Measurements from ENCODE around the gene HSPA12B.

HSPA12B gene

DNA sequence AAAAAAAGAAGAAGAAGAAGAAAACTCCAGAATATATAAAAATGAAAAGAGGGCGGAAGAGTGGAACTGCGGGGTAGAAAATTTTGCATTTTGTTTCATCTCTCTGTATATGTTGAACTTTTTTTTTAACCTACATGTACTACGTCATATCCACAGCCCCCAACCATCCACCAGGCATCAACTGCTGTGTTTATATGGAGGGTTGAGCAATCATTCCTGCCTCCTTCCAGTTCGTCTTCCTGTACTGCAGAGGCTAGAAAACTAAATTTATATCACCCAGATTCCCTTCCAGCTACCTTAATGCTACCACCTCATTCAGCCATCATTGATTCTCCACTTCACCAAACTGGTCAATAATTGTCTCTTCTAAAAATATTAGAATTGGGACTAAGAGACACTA, 10.6 kb upstream of the HSPA12B start:
- no peaks in the 10 kb centered on the region for H3K4me1 ChIP-seq (ENCODE audit: control insufficient read depth, insufficient read depth, low read length)
- no peak overlapping the region for H3K9ac ChIP-seq (ENCODE audit: low read length)
- H3K27me3 ChIP-seq (ENCODE audit: control insufficient read depth, insufficient read depth, low read length) = no peaks in the 10 kb centered on the region
- H3K36me3 ChIP-seq (ENCODE audit: control insufficient read depth, insufficient read depth, low read length) = no peaks in the 10 kb centered on the region
- H3K9me3 ChIP-seq (ENCODE audit: control insufficient read depth, low read length) = no peaks in the 10 kb centered on the region
- no peak overlapping the region for H3K4me3 ChIP-seq (ENCODE audit: low read length)

DNA sequence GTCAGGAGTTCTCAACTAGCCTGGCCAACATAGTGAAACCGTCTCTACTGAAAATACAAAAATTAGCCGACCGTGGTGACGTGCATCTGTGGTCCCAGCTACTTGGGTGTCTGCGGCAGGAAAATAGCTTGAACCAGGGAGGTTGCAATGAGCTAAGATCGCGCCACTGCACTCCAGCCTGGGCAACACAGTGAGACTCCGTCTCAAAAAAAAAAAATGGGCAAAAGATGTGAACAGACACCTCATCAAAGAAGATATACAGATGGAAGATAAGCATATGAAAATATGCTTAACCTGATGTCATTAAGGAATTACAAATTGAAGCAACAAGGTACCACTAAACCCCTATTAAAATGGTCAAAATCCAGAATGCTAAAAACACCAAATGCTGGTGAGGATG, 9.2 kb upstream of the HSPA12B start:
- H3K27me3 ChIP-seq (ENCODE audit: control insufficient read depth, insufficient read depth, low read length) = no peaks in the 10 kb centered on the region
- H3K4me3 ChIP-seq (ENCODE audit: low read length) = no peak overlapping the region
- H3K9me3 ChIP-seq (ENCODE audit: control insufficient read depth, low read length) = no peaks in the 10 kb centered on the region
- H3K4me1 ChIP-seq (ENCODE audit: control insufficient read depth, insufficient read depth, low read length) = no peaks in the 10 kb centered on the region
- no peak overlapping the region for H3K9ac ChIP-seq (ENCODE audit: low read length)
- no peaks in the 10 kb centered on the region for H3K36me3 ChIP-seq (ENCODE audit: control insufficient read depth, insufficient read depth, low read length)

DNA sequence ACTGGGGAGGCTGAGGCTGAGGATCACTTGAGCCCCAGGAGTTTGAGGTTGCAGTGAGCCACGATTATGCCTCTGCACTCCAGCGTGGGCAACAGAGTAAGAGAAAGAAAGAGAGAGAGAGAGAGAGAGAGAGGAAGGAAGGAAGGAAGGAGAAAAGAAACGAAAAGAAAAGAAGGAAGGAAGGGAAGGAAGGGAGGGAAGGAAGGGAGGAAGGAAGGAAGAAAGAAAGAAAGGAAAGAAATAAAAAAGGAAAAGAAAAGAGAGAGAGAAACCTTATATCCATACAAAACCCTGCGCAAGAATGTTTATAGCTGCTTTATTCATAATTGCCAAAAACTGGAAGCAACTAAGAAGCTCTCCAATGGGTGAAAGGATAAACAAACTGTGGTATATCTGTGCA, 8.1 kb upstream of the HSPA12B start:
- Histone ChIP-seq H3K4me1 (ENCODE audit: control insufficient read depth, insufficient read depth, low read length) (no peaks in the 10 kb centered on the region), H3K9me3 (ENCODE audit: control insufficient read depth, low read length) (no peaks in the 10 kb centered on the region), H3K9ac (ENCODE audit: low read length) (no peak overlapping the region), H3K4me3 (ENCODE audit: low read length) (no peak overlapping the region), H3K36me3 (ENCODE audit: control insufficient read depth, insufficient read depth, low read length) (no peaks in the 10 kb centered on the region), H3K27me3 (ENCODE audit: control insufficient read depth, insufficient read depth, low read length) (peaks cover 3% of the 10 kb centered on the region)

DNA sequence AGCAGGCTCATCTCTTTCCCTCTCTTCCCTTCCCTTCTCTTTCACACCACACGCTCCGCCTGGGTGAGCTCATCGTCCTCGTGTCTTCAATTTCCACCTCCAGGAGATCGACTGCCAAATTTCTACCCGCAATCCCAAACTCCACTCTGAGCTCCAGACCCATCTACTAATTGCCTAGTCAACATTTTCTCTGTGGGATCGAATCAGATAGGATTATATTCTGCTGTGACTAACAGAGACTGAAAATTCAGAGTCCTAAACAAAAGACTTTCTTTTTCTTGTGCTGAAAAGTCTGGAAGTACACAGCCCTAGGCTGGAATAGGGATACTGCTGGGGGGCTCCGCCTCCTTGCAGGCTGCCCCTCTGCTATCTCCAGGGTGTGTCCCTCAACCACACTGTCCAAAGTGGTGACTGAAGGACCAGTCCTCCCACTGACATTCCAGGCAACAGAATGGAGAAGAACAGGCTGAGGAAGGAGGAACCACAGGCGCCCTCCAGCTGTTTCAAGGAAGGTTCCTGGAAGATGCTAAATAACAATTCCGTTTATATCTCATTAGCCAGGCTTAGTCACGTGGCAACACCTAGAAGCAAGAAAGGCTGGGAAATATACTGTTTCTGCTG, 5.0 kb upstream of the HSPA12B start:
- H3K9me3 ChIP-seq (ENCODE audit: control insufficient read depth, low read length) = no peaks in the 10 kb centered on the region
- H3K36me3 ChIP-seq (ENCODE audit: control insufficient read depth, insufficient read depth, low read length) = no peaks in the 10 kb centered on the region
- H3K4me1 ChIP-seq (ENCODE audit: control insufficient read depth, insufficient read depth, low read length) = no peaks in the 10 kb centered on the region
- no peak overlapping the region for H3K9ac ChIP-seq (ENCODE audit: low read length)
- peaks cover 12% of the 10 kb centered on the region for H3K27me3 ChIP-seq (ENCODE audit: control insufficient read depth, insufficient read depth, low read length)
- no peak overlapping the region for H3K4me3 ChIP-seq (ENCODE audit: low read length)

DNA sequence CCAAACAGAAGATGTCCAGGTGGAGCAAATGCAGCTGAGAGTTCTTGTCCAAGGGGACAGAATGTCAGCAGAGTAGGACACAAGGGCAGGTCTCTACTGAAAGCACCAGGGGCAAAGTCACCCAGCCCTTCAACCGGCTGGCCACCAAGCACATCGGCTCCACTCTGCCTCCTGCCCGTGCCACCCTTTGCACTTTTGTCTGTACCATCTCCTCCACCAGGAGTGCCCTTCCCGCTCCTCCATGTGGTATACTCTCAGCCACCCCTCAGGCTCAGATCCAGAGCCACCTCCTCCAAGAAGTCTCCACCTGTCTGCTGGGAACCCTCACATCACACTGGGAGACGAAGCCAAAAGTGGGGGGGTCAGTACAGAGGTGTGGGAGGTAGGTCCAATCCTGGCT, 4.1 kb upstream of the HSPA12B start:
- Histone ChIP-seq H3K4me1 (ENCODE audit: control insufficient read depth, insufficient read depth, low read length) (peaks cover 7% of the 10 kb centered on the region), H3K4me3 (ENCODE audit: low read length) (no peak overlapping the region), H3K27me3 (ENCODE audit: control insufficient read depth, insufficient read depth, low read length) (peaks cover 20% of the 10 kb centered on the region), H3K9me3 (ENCODE audit: control insufficient read depth, low read length) (no peaks in the 10 kb centered on the region), H3K36me3 (ENCODE audit: control insufficient read depth, insufficient read depth, low read length) (no peaks in the 10 kb centered on the region), H3K9ac (ENCODE audit: low read length) (no peak overlapping the region)

DNA sequence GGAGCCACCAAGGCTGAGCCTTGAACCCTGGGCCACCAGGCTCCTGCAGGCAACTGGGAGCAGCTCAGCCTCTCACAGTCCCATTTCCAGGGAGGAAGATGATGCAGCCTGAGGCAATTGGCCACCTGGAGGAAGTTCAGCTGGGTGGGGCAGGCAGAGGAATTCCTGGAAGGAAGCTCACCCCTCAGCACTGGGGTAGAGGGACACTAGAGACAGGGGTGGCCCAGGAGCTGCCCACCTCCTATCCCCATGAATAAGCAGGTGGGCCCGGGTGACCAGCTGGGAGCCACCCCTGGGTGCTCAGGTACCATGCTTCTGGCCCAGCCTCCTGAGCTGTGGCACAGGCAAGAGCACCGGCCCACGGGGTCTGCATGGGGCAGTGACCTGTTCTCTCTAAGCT, 3.6 kb upstream of the HSPA12B start:
- Histone ChIP-seq H3K4me1 (ENCODE audit: control insufficient read depth, insufficient read depth, low read length) (peaks cover 12% of the 10 kb centered on the region), H3K36me3 (ENCODE audit: control insufficient read depth, insufficient read depth, low read length) (no peaks in the 10 kb centered on the region), H3K27me3 (ENCODE audit: control insufficient read depth, insufficient read depth, low read length) (peaks cover 25% of the 10 kb centered on the region), H3K9me3 (ENCODE audit: control insufficient read depth, low read length) (no peaks in the 10 kb centered on the region), H3K4me3 (ENCODE audit: low read length) (no peak overlapping the region), H3K9ac (ENCODE audit: low read length) (no peak overlapping the region)

DNA sequence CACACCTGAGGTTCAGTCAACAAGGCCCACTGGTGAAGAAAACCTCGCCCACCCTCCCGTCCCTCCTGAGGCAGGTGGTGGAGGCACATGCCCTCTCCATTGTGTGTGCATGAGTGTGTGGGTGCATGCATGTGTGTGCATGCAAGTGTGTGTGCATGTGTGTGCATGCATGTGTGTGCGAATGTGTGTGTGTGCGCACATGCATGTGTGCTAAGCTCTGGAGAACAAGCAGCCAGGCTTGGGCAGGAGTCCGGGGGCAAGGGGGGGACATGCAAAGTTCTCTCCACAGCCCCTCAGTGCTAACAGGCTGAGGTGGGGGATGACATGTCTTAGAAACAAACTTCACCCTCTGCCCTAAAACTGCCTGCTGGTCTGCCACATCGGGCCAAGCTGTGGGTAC, 3.1 kb upstream of the HSPA12B start:
- no peaks in the 10 kb centered on the region for H3K9me3 ChIP-seq (ENCODE audit: control insufficient read depth, low read length)
- H3K4me3 ChIP-seq (ENCODE audit: low read length) = no peak overlapping the region
- peaks cover 17% of the 10 kb centered on the region for H3K4me1 ChIP-seq (ENCODE audit: control insufficient read depth, insufficient read depth, low read length)
- peaks cover 25% of the 10 kb centered on the region for H3K27me3 ChIP-seq (ENCODE audit: control insufficient read depth, insufficient read depth, low read length)
- no peaks in the 10 kb centered on the region for H3K36me3 ChIP-seq (ENCODE audit: control insufficient read depth, insufficient read depth, low read length)
- H3K9ac ChIP-seq (ENCODE audit: low read length) = no peak overlapping the region

DNA sequence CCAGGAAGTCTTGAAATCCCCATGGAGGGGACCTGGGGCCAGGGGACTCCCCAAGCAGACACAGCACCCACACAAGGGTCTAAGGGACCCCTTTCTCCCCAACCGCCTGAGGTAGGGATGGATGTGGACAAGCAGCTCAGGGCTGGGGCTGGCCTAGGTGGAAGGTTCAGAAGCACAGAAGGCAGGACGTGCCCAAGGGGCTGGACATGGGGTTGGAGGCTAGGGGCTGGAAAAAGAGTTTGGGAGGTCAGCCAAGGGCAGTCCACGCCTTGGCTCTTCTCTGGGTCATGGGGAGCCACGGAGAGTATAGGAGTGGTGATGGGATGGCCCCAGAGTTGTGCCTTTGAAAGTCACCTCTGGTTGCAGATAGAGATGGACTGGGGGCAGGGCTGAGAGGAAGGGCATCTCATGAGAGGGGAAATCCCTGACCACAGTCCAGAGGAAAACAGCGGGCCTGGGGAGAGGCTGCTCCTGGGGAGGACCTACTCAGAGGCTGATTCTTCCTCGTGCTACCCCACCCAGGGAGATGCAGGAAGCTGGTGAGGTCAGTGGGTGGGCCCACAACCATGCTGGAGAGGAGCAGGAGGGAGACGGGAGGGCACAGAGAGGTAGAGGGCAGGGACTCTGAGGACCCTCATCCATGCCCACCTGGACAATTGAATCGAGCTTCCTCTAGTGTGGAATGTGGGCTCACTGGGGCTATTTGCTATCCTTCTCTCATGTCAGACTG, 2.5 kb upstream of the HSPA12B start:
- peaks cover 23% of the 10 kb centered on the region for H3K4me1 ChIP-seq (ENCODE audit: control insufficient read depth, insufficient read depth, low read length)
- H3K9ac ChIP-seq (ENCODE audit: low read length) = no peak overlapping the region
- H3K27me3 ChIP-seq (ENCODE audit: control insufficient read depth, insufficient read depth, low read length) = peaks cover 25% of the 10 kb centered on the region
- no peak overlapping the region for H3K4me3 ChIP-seq (ENCODE audit: low read length)
- H3K36me3 ChIP-seq (ENCODE audit: control insufficient read depth, insufficient read depth, low read length) = no peaks in the 10 kb centered on the region
- H3K9me3 ChIP-seq (ENCODE audit: control insufficient read depth, low read length) = no peaks in the 10 kb centered on the region

DNA sequence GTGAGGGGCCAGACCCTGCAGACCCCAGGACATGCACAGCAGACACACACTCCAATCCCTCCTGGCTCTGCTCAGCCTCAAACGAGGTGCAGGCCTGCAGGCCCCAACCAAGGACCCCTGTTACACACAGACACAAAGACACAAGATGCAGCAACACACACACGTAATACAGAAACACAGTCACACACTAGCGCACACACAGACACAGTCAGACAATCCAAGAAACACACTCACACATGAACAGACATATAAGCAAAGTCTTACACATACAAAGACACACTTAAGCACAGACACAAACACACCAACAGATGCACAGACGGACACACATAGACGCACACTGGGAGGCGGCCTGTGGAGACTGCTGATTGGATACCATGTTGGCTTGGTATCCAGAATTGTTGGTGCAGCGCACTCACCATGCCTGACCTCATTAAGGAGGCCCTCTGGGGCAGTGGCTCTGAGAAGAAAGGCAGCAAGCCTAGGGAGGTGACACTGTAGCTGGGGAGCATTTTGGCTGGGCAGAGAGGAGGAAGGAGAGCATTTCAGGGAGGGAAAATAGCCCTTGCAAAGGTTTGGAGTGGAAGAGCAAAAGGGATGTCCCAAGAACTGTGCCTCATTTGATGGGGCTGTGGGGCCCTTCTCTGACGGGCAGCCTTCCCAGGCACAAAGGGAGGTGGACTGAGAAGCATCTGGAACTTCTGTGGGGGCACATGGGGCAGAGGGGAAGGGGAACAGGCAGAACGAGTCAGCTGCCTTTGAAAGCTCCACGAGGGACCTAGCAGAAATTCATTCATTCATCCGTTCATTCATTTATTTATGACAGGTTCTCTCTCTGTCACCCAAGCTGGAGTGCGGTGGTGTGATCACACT, 1.4 kb upstream of the HSPA12B start:
- Histone ChIP-seq H3K9me3 (ENCODE audit: control insufficient read depth, low read length) (no peaks in the 10 kb centered on the region), H3K4me3 (ENCODE audit: low read length) (no peak overlapping the region), H3K27me3 (ENCODE audit: control insufficient read depth, insufficient read depth, low read length) (peaks cover 25% of the 10 kb centered on the region), H3K36me3 (ENCODE audit: control insufficient read depth, insufficient read depth, low read length) (no peaks in the 10 kb centered on the region), H3K4me1 (ENCODE audit: control insufficient read depth, insufficient read depth, low read length) (peaks cover 24% of the 10 kb centered on the region), H3K9ac (ENCODE audit: low read length) (no peak overlapping the region)

DNA sequence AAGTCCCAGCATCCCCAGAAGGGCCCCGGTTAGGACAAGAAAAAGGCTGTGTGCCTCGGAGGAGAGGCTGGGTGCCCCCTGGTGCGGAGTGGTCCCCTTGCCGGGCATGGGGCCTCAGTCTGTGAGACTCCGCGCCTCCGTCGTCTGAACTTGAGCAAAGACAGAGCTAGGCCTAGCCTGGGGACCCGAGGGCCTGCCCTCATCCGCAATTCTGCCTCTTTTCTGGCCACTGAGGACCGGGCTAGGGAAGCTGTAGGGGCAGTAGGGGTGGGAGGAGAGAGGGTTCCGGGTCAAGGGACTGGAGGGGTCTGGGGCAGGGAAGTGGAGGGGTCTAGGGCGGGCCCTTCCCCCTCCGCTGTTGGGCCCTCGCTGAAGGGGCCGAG, 550 bp upstream of the HSPA12B start:
- H3K4me3 ChIP-seq (ENCODE audit: low read length) = no peak overlapping the region
- no peak overlapping the region for H3K9ac ChIP-seq (ENCODE audit: low read length)
- peaks cover 25% of the 10 kb centered on the region for H3K27me3 ChIP-seq (ENCODE audit: control insufficient read depth, insufficient read depth, low read length)

DNA sequence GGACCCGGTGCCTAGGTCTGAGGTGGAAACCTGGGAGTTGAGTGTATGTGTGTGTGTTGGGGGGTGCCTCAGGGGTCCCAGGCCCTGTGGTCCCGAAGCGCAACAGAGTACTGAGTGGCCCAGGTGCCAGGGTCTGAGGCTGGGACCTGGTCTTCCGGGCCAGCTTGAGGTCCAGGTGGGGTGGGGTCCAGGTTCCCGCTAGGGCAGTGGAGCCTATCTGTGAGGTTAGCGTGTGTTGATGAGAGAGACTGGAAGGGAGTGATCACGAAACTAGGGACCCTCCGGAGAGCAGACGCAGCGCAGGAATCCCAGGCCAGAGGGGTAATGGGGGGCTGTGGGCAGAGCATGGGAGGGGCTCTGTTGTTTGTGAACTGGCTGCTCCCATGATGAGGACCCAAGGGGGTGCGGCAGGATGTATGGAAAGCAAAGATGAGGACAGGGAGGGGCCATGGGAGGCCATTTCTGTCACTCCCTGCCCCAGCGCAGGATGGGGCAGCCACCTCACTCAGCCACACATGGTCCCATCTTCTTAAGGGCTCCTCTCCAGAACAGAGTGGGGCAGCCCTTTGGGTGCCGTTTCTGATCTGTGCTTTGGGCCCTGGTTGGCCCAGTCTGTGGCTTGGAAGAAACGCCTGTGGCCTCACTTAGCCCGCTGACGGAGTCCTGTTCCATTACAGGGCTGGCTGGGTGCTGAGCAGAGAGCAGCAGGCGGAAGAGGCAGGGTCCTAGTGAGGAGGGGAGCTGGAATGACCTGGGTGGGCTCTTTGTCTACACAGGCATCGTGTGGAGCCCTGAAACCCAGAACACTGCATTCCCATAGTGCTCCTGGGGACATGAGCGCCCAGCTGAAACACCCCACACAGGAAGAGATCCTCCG, 872 bp downstream of the HSPA12B start:
- Histone ChIP-seq H3K4me1 (ENCODE audit: control insufficient read depth, insufficient read depth, low read length) (peaks cover 24% of the 10 kb centered on the region), H3K9me3 (ENCODE audit: control insufficient read depth, low read length) (no peaks in the 10 kb centered on the region), H3K9ac (ENCODE audit: low read length) (peak overlapping the region; percentile 22), H3K4me3 (ENCODE audit: low read length) (no peak overlapping the region), H3K27me3 (ENCODE audit: control insufficient read depth, insufficient read depth, low read length) (peaks cover 25% of the 10 kb centered on the region), H3K36me3 (ENCODE audit: control insufficient read depth, insufficient read depth, low read length) (no peaks in the 10 kb centered on the region)

More for the DNA sequence above, 550 bp upstream of the HSPA12B start:
- Histone ChIP-seq H3K36me3 (ENCODE audit: control insufficient read depth, insufficient read depth, low read length) (no peaks in the 10 kb centered on the region), H3K9me3 (ENCODE audit: control insufficient read depth, low read length) (no peaks in the 10 kb centered on the region), H3K4me1 (ENCODE audit: control insufficient read depth, insufficient read depth, low read length) (peaks cover 24% of the 10 kb centered on the region)

Data from mucosa of stomach (tissue), 1 donor.